Osteocyte (in vitro differentiated cells): Measurements from ENCODE around the gene WDR75. TPM values are rescaled to one million over a fixed set of nuclear protein-coding genes. Genes with fewer than 3 reads are reported as not detected.
"Not testable (repeated sequence)": the region's sequence is repeated elsewhere in the genome, so short reads cannot be mapped to it uniquely, and the experiment has no call there.

Source experiments
- DNase-seq: peaks from one replicate; pipeline ENCODE4 v3.0.0; 2021; ENCODE audit warnings: mixed read lengths; ENCODE audit not compliant: unreplicated experiment; ENCODE audit errors: extremely low spot score
- H3K27ac Mint-ChIP-seq: one replicate; pipeline ENCODE4 v1.8.0; 2021; ENCODE audit warnings: mild to moderate bottlenecking, mixed read lengths; ENCODE audit not compliant: unreplicated experiment
- H3K27me3 Mint-ChIP-seq: one replicate; pipeline ENCODE4 v1.8.0; 2021; ENCODE audit warnings: mixed read lengths; ENCODE audit not compliant: unreplicated experiment
- H3K36me3 Mint-ChIP-seq: one replicate; pipeline ENCODE4 v1.8.0; 2021; ENCODE audit warnings: mixed read lengths; ENCODE audit not compliant: unreplicated experiment
- H3K4me1 Mint-ChIP-seq: one replicate; pipeline ENCODE4 v1.8.0; 2021; ENCODE audit warnings: mixed read lengths; ENCODE audit not compliant: unreplicated experiment
- H3K4me3 Mint-ChIP-seq: one replicate; pipeline ENCODE4 v1.8.0; 2021; ENCODE audit warnings: mild to moderate bottlenecking, moderate library complexity, mixed read lengths; ENCODE audit not compliant: unreplicated experiment
- H3K9me3 Mint-ChIP-seq: one replicate; pipeline ENCODE4 v1.8.0; 2021; ENCODE audit warnings: mixed read lengths; ENCODE audit not compliant: unreplicated experiment
- CTCF ChIP-seq: fragments of 200-600 bp; sonication (generic); IDR thresholded peaks from 2 replicates; pipeline ENCODE4 v1.5.0; 2021; ENCODE audit warnings: antibody characterized with exemption, mild to moderate bottlenecking, moderate library complexity
- total RNA-seq: library from RNA; stranded (reverse); gene quantifications from 2 replicates; pipeline ENCODE4 v1.2.1, GENCODE V29; 2021

Gene WDR75
- total RNA-seq, 1 donor from 2014 or later = 38.8 TPM

- Mint-ChIP-seq H3K4me3 (no peak overlapping the region), H3K27ac (no peak overlapping the region), H3K9me3 (no peaks in the 10 kb centered on the region), H3K27me3 (no peaks in the 10 kb centered on the region), H3K4me1 (peaks cover 1% of the 10 kb centered on the region), H3K36me3 (no peaks in the 10 kb centered on the region)
- DNase-seq = no peak
- no peak for TF ChIP-seq CTCF
These were observed 15.6 kb upstream of the WDR75 start for GRCh38 chr2:189425676-189426075.

GRCh38 chr2:189426886-189427285 is 14.4 kb upstream of the WDR75 start:
- H3K4me1 Mint-ChIP-seq = peaks cover 1% of the 10 kb centered on the region
- no peaks in the 10 kb centered on the region for H3K9me3 Mint-ChIP-seq
- no peak for DNase-seq
- TF ChIP-seq CTCF = no peak
- no peaks in the 10 kb centered on the region for H3K27me3 Mint-ChIP-seq
- no peak overlapping the region for H3K4me3 Mint-ChIP-seq
- no peak overlapping the region for H3K27ac Mint-ChIP-seq
- H3K36me3 Mint-ChIP-seq = no peaks in the 10 kb centered on the region

- H3K27ac Mint-ChIP-seq = no peak overlapping the region
- no peak for DNase-seq
- no peaks in the 10 kb centered on the region for H3K27me3 Mint-ChIP-seq
- H3K9me3 Mint-ChIP-seq = no peaks in the 10 kb centered on the region
- TF ChIP-seq CTCF = no peak
- peaks cover 1% of the 10 kb centered on the region for H3K4me1 Mint-ChIP-seq
- no peak overlapping the region for H3K4me3 Mint-ChIP-seq
- H3K36me3 Mint-ChIP-seq = no peaks in the 10 kb centered on the region
These were observed 13.4 kb upstream of the WDR75 start for GRCh38 chr2:189427872-189428271.

GRCh38 chr2:189430448-189430847 is 10.8 kb upstream of the WDR75 start:
- not testable (repeated sequence) for H3K9me3 Mint-ChIP-seq, H3K27me3 Mint-ChIP-seq, H3K4me1 Mint-ChIP-seq, H3K36me3 Mint-ChIP-seq, H3K27ac Mint-ChIP-seq, H3K4me3 Mint-ChIP-seq, DNase-seq

GRCh38 chr2:189435803-189436202 is 5.5 kb upstream of the WDR75 start:
- H3K9me3 Mint-ChIP-seq, DNase-seq, H3K27me3 Mint-ChIP-seq, H3K27ac Mint-ChIP-seq, H3K36me3 Mint-ChIP-seq, H3K4me3 Mint-ChIP-seq: not testable (repeated sequence)
- H3K4me1 Mint-ChIP-seq = peaks cover 11% of the 10 kb centered on the region

GRCh38 chr2:189437926-189438325 is 3.3 kb upstream of the WDR75 start:
- no peak for TF ChIP-seq CTCF
- Mint-ChIP-seq H3K27me3 (peaks cover 6% of the 10 kb centered on the region), H3K4me3 (no peak overlapping the region), H3K36me3 (no peaks in the 10 kb centered on the region), H3K27ac (no peak overlapping the region), H3K4me1 (peaks cover 22% of the 10 kb centered on the region), H3K9me3 (no peaks in the 10 kb centered on the region)
- no peak for DNase-seq
